Body of pancreas (tissue), 4 donors: ENCODE measurements around the gene ITPR2. TPM values are rescaled to one million over a fixed set of nuclear protein-coding genes. Genes with fewer than 3 reads are reported as not detected.

ENCODE experiments used
- ATAC-seq: fragments of 150-250 bp; one replicate; pipeline ENCODE4 v1.9.1; 2016
- DNase-seq, 4 donors: peaks; one replicate each; pipeline ENCODE4 v3.0.0-alpha.2; 2019
- H3K27ac ChIP-seq, 4 donors: fragments of 200-600 bp; sonication (generic); 1 replicate in 3 of 4; 2 replicates in 1 of 4; pipeline versions ENCODE4 v1.5.1 to v1.6.1; 2016 to 2019; ENCODE audit warnings: mild to moderate bottlenecking in 1 of 4, mixed read lengths in 1 of 4, moderate library complexity in 1 of 4
- H3K27me3 ChIP-seq, 2 donors: fragments of 200-600 bp; sonication (generic); one replicate each; pipeline ENCODE4 v1.6.0; 2016; ENCODE audit warnings: mild to moderate bottlenecking in 1 of 2
- H3K36me3 ChIP-seq, 2 donors: fragments of 200-600 bp; sonication (generic); replicated peaks in 1 of 2; 2 replicates each; pipeline ENCODE4 v1.5.1; 2016; ENCODE audit warnings: low read depth in 2 of 2; ENCODE audit not compliant: insufficient read depth in 1 of 2
- H3K4me1 ChIP-seq: fragments of 200-600 bp; sonication (generic); one replicate; pipeline ENCODE4 v1.6.0; 2016
- H3K4me3 ChIP-seq, 2 donors: fragments of 200-600 bp; sonication (generic); 1 replicate in 1 of 2; 2 replicates in 1 of 2; pipeline ENCODE4 v1.5.1; 2016 to 2019
- H3K9me3 ChIP-seq, 3 donors: fragments of 200-600 bp; sonication (generic); 1 replicate in 2 of 3; 2 replicates in 1 of 3; pipeline ENCODE4 v1.5.1; 2016
- POLR2A ChIP-seq, 3 donors: fragments of 450-650 bp; IDR thresholded peaks; one replicate each; pipeline ENCODE4 v1.6.1; 2016; ENCODE audit warnings: antibody characterized with exemption in 3 of 3, mild to moderate bottlenecking in 2 of 3
- WGBS, 2 donors: methylation state at CpG; one replicate each; pipeline ENCODE4 v1.1.5; 2017; 5-methylcytosine and 5-hydroxymethylcytosine counted together
- intact Hi-C: fragments of 100-400 bp; cut with DNase I; formaldehyde crosslinking; loops from one replicate; pipeline ENCODE4 v1.15.1; 2023
- total RNA-seq, 2 donors: library from RNA; depleted of rRNA; stranded (reverse); fragments of >200 nt; gene quantifications; one replicate each; pipeline ENCODE4 v1.1.0, GENCODE V29; 2016
- TF ChIP-seq, protein P1 (sequence below), 7 experiments: fragments of 450-650 bp in 4 of 7; fragments of 200-600 bp in 3 of 7; sonication (generic) in 3 of 7; IDR thresholded peaks; one replicate each; pipeline ENCODE4 v1.5.1; 2016 to 2019; ENCODE audit warnings: antibody characterized with exemption in 7 of 7

Gene ITPR2
- total RNA-seq, 2 donors from 2014 or later: 37.4 to 92.9 TPM

GRCh38 chr12:26661399-26661798 is 171.6 kb downstream of the ITPR2 start:
- Histone ChIP-seq H3K36me3 (peaks cover 9 to 10% of the 10 kb centered on the region in 2 donors), H3K9me3 (no peaks in the 10 kb centered on the region), H3K4me1 (no peaks in the 10 kb centered on the region), H3K27me3 (no peaks in the 10 kb centered on the region), H3K27ac (no peak overlapping the region), H3K4me3 (no peak overlapping the region)
- 52 to 85% methylated on average over 3 of the region's 3 CpGs for WGBS, 2 donors
- ATAC-seq (peak; percentile 24), DNase-seq (peak; percentile 10 to 40 (median 24))
- intact Hi-C loops: no loop called here
- TF ChIP-seq, protein P1, sequence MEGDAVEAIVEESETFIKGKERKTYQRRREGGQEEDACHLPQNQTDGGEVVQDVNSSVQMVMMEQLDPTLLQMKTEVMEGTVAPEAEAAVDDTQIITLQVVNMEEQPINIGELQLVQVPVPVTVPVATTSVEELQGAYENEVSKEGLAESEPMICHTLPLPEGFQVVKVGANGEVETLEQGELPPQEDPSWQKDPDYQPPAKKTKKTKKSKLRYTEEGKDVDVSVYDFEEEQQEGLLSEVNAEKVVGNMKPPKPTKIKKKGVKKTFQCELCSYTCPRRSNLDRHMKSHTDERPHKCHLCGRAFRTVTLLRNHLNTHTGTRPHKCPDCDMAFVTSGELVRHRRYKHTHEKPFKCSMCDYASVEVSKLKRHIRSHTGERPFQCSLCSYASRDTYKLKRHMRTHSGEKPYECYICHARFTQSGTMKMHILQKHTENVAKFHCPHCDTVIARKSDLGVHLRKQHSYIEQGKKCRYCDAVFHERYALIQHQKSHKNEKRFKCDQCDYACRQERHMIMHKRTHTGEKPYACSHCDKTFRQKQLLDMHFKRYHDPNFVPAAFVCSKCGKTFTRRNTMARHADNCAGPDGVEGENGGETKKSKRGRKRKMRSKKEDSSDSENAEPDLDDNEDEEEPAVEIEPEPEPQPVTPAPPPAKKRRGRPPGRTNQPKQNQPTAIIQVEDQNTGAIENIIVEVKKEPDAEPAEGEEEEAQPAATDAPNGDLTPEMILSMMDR (IDR thresholded peaks at IDR 0.05): no peak
- no peak for TF ChIP-seq POLR2A (IDR thresholded peaks at IDR 0.05)

GRCh38 chr12:26659930-26660329 is 173.1 kb downstream of the ITPR2 start:
- no peak for TF ChIP-seq POLR2A (IDR thresholded peaks at IDR 0.05)
- TF ChIP-seq, protein P1 (IDR thresholded peaks at IDR 0.05): no peak
- H3K4me1 ChIP-seq: no peaks in the 10 kb centered on the region
- ATAC-seq (no peak), DNase-seq (no peak)
- H3K36me3 ChIP-seq: peaks cover 9 to 17% of the 10 kb centered on the region in 2 donors
- WGBS, 2 donors: 67 to 94% methylated on average over 2 of the region's 2 CpGs
- no peaks in the 10 kb centered on the region for H3K27me3 ChIP-seq
- intact Hi-C loops: no loop called here
- no peaks in the 10 kb centered on the region for H3K9me3 ChIP-seq
- H3K4me3 ChIP-seq: no peak overlapping the region
- no peak overlapping the region for H3K27ac ChIP-seq

DNA sequence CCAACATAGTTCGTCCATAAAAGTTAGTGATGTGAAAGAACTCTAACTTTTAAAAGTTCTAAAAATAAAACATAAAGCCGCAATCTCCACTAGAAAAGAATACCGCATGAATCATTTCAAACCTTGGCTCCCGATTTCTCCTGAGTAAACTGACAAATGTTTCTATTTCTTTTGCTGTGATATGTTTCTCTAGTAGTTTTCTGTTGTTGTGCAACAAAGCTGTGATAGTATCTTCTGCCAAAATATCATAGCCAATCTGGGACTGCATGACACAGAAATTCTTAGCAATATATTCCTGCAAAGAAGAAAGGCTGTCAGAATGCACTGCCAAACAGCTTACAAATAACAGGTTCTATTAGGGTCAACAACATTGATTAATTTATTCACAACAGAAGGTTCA is 174.0 kb downstream of the ITPR2 start:
- TF ChIP-seq, protein P1 (IDR thresholded peaks at IDR 0.05): no peak
- TF ChIP-seq POLR2A (IDR thresholded peaks at IDR 0.05): no peak
- Histone ChIP-seq H3K9me3 (no peaks in the 10 kb centered on the region), H3K27ac (no peak overlapping the region), H3K36me3 (peaks cover 9 to 24% of the 10 kb centered on the region in 2 donors), H3K27me3 (no peaks in the 10 kb centered on the region), H3K4me1 (no peaks in the 10 kb centered on the region), H3K4me3 (no peak overlapping the region)
- ATAC-seq (no peak), DNase-seq (no peak)
- 91 to 92% methylated on average over 4 of the region's 4 CpGs for WGBS, 2 donors
- intact Hi-C loops: no loop called here

GRCh38 chr12:26654623-26655022 is 178.4 kb downstream of the ITPR2 start:
- Histone ChIP-seq H3K4me3 (no peak overlapping the region), H3K9me3 (no peaks in the 10 kb centered on the region), H3K27me3 (no peaks in the 10 kb centered on the region), H3K27ac (no peak overlapping the region), H3K36me3 (peaks cover 9 to 19% of the 10 kb centered on the region in 2 donors), H3K4me1 (no peaks in the 10 kb centered on the region)
- no peak for TF ChIP-seq POLR2A (IDR thresholded peaks at IDR 0.05)
- TF ChIP-seq, protein P1 (IDR thresholded peaks at IDR 0.05): no peak
- no peak for ATAC-seq
- DNase-seq: no peak
- intact Hi-C loops: no loop called here

- Histone ChIP-seq H3K9me3 (no peaks in the 10 kb centered on the region), H3K27ac (no peak overlapping the region), H3K36me3 (peaks cover 1 to 14% of the 10 kb centered on the region in 2 donors), H3K27me3 (no peaks in the 10 kb centered on the region), H3K4me3 (no peak overlapping the region), H3K4me1 (no peaks in the 10 kb centered on the region)
- DNase-seq (peak in 3 of 4 donors; percentile 38 to 52 (median 42)), ATAC-seq (no peak)
- no peak for TF ChIP-seq POLR2A (IDR thresholded peaks at IDR 0.05)
- TF ChIP-seq, protein P1 (IDR thresholded peaks at IDR 0.05): peak; percentile 25 to 61 (median 53)
- intact Hi-C loops: no loop called here
- WGBS, 2 donors: 64 to 66% methylated on average over 7 of the region's 7 CpGs
Measured at GRCh38 chr12:26651566-26652188, 181.3 kb downstream of the ITPR2 start.
